SK-N-MC (cell line): ENCODE results near the gene MAPK12.

Source experiments
- DNase-seq: peaks from one replicate; pipeline ENCODE4 v3.0.0-alpha.2; 2011; ENCODE audit warnings: low read depth, low spot score
- H3K27ac ChIP-seq: fragments of 200-600 bp; sonication (generic); 2 replicates; pipeline ENCODE4 v1.5.1; 2016; ENCODE audit warnings: mixed run types
- H3K36me3 ChIP-seq: fragments of 200-600 bp; sonication (generic); 2 replicates; pipeline ENCODE4 v1.6.1; 2017; ENCODE audit warnings: antibody characterized with exemption, low read length, mixed read lengths; ENCODE audit not compliant: insufficient read depth
- H3K4me3 ChIP-seq: fragments of 200-600 bp; sonication (generic); 2 replicates; pipeline ENCODE4 v1.5.1; 2016
- H3K9ac ChIP-seq: fragments of 200-600 bp; sonication (generic); 2 replicates; pipeline ENCODE4 v1.8.0; 2017; ENCODE audit warnings: mixed run types, mixed read lengths; ENCODE audit not compliant: insufficient read length
- H3K9me3 ChIP-seq: fragments of 200-600 bp; sonication (generic); 2 replicates; pipeline ENCODE4 v1.6.1; 2017; ENCODE audit warnings: low read depth, mild to moderate bottlenecking, antibody characterized with exemption, low read length, moderate library complexity, mixed read lengths
- EZH2 ChIP-seq: fragments of 200-600 bp; sonication (generic); IDR thresholded peaks from one replicate; pipeline ENCODE4 v1.6.1; 2017; ENCODE audit warnings: antibody characterized with exemption
- FOXP2 ChIP-seq: optimal IDR thresholded peaks from 2 replicates; pipeline ENCODE3; 2011; ENCODE audit warnings: mild to moderate bottlenecking, moderate library complexity; ENCODE audit not compliant: insufficient read depth; ENCODE audit errors: extremely low read length, control extremely low read depth
- POLR2AphosphoS5 ChIP-seq: IDR thresholded peaks from 2 replicates; pipeline ENCODE4 v1.6.1; 2012; ENCODE audit warnings: mild to moderate bottlenecking, low read depth, low read length, borderline replicate concordance

The MAPK12 gene

DNA sequence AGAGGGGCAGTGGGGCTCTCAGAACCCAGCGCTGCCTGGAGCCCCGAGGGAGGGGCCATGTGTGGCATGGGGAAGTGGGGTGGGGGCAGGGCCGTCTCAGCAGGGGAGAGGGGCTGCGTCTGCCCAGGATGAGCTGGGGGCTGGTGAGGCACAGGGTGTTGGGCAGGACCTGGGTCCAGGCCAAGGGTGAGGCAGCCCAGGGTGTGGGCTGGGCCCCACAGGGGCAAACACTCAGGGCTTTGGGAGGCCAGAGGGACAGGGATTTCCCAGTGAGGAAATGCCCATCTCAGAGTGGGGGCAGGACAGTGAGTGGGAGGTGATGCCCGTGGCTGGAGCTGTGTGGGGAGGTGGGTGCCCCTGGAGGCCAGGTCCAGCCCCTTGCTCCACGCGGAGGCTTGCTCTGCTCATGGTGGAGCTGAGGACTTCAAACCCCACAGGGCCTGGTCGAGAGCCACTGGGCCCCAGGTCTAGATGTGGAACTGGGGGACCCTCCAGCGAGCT, 40.6 kb upstream of the MAPK12 start:
- Histone ChIP-seq H3K4me3 (no peak overlapping the region), H3K9me3 (no peaks in the 10 kb centered on the region), H3K27ac (no peak overlapping the region), H3K36me3 (no peaks in the 10 kb centered on the region), H3K9ac (no peak overlapping the region)
- DNase-seq: no peak
- no peak for TF ChIP-seq EZH2
- TF ChIP-seq FOXP2: no peak
- TF ChIP-seq POLR2AphosphoS5: no peak

DNA sequence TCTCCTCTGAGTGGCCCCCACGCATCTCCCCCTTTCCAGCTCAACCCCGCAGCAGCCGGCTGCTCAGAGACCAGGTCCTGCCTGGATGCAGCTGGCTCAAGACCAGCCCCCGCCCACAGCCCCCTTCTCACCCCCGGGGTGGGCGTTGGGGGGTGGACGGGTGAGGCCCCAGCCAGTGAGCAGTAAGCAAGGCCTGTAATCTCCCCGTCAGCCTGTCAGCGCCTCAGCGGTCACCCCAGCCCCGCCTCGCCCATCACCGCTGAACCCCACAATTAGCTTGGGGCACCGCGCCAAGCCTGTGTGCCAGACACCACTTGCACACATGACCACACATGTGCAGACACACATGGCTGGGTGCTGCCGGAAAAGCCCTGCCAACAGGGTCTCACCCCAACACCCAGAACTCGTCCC, 40.1 kb upstream of the MAPK12 start:
- Histone ChIP-seq H3K9me3 (no peaks in the 10 kb centered on the region), H3K9ac (no peak overlapping the region), H3K27ac (no peak overlapping the region), H3K4me3 (no peak overlapping the region), H3K36me3 (no peaks in the 10 kb centered on the region)
- TF ChIP-seq EZH2: no peak
- no peak for TF ChIP-seq FOXP2
- TF ChIP-seq POLR2AphosphoS5: no peak
- no peak for DNase-seq

DNA sequence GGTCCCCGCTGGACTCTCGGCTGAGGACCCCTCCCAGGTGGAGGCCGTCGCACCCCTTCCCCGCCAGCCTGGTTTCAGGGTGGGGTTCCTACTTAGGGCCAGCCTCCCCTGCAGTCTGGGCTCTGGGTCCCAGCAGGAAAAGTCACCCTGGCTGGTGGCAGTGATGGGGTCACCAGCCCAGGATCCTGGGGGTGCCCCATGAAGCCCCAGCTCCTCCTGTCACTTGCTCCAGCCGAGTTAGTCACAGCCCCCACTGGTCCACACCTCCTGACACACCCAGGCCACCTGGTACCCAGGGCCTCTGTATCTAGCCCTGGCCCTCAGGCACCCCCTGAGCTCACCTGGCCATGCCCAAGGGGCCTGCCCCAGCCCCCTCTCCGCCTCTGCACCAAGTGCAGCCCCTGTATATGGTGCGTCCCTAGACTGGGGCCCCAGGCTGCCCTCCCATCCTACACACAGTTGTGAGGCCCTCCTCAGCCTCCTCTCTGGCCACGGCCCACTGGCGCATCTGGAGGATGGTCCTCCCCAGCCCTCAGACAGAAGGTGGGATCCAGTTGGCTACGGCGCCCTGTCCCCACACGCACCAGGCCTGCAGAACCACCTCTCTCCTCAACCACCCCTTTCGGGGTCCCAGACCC, 39.3 kb upstream of the MAPK12 start:
- H3K4me3 ChIP-seq: no peak overlapping the region
- no peaks in the 10 kb centered on the region for H3K9me3 ChIP-seq
- no peak overlapping the region for H3K27ac ChIP-seq
- no peak for TF ChIP-seq FOXP2
- DNase-seq: no peak
- no peaks in the 10 kb centered on the region for H3K36me3 ChIP-seq
- H3K9ac ChIP-seq: no peak overlapping the region

DNA sequence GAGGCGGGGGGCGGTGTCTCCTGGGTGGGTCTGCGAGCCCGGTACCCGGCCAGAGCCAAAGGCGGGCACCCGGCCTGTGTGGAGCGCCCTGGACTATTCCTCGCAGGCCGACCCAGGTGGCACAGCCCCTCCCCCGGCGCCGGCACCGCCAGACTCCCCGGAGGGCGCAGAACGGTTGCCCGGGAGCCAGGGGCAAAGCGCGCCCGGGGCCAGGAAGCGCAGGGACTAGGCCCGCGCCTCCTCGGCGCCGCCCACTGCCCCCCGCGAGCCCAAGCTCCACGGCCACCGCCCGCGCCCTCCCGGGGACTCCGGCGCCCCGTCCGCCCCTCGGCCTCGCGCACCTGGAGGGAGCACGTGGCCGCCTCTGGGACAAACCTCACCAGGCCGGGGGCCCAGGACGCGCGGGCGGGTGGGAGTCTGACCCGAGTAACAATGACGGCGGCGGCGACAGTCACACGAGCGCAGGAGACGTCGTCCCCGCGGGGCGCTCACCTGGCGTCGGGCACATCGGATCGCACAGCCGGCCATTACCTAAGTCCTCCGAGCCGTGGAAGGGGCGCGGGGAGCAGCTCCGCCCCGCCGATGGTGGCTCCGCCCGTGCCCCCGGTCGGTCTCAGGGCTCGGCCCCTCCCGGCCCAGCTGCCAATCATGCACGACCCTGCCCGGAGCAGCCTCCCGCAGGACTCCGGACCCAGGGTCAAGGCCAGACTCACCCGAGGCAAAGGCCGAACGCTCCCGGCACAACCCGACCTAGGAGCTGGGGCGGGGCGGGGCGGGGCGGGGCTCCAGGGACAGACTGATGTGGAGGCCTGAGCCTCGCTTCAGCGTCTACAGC, 38.5 kb upstream of the MAPK12 start:
- Histone ChIP-seq H3K9me3 (no peaks in the 10 kb centered on the region), H3K9ac (no peak overlapping the region), H3K4me3 (peak overlapping the region; percentile 74), H3K27ac (no peak overlapping the region), H3K36me3 (no peaks in the 10 kb centered on the region)
- no peak for TF ChIP-seq POLR2AphosphoS5
- no peak for TF ChIP-seq FOXP2
- TF ChIP-seq EZH2: no peak
- no peak for DNase-seq

DNA sequence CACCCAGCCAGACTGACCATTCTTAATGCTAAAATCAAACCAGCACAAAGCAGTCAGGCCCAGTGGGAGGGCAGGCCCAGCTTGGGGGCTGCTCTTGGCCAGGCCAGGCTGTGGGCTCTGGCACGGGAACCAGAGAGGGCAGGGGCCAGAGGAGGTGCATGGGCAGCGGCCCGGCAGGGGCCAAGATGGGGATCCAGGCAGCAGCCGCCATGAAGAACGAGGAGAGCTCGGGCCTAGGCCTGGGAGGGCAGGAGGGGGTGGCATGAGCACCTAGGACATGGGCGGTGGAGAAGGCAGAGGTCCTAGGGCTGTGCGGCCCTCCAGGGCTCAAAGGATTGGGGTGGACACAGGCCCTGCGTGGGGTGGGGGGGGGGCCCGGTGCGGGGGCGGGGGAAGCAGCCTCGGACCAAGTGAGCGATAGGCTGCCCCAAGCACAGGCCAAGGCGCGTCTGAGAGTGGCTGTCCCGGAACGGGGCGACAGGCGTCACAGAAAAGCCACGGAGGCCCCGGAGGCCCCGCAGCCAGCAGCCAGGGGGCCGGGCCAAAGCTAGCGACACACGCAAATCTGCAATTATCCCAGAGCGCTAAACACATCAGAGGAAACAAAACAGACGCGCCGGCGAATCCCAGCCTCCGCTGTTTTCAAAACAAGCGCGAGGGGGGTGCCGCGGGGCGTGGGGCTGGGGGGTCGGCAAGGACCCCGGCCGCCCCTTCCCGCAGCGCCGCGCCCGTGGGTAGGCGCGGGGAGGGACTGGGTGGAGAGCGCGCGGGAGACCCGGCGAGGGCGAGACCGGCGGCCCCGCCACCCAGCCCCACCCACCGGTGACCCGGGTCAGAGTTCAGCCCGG, 37.7 kb upstream of the MAPK12 start:
- no peaks in the 10 kb centered on the region for H3K9me3 ChIP-seq
- H3K27ac ChIP-seq: no peak overlapping the region; the same call in 1 of the 2 replicates
- DNase-seq: no peak
- H3K4me3 ChIP-seq: peak overlapping the region; percentile 74
- H3K36me3 ChIP-seq: no peaks in the 10 kb centered on the region
- H3K9ac ChIP-seq: no peak overlapping the region
- no peak for TF ChIP-seq POLR2AphosphoS5
- peak; percentile 72 for TF ChIP-seq FOXP2

DNA sequence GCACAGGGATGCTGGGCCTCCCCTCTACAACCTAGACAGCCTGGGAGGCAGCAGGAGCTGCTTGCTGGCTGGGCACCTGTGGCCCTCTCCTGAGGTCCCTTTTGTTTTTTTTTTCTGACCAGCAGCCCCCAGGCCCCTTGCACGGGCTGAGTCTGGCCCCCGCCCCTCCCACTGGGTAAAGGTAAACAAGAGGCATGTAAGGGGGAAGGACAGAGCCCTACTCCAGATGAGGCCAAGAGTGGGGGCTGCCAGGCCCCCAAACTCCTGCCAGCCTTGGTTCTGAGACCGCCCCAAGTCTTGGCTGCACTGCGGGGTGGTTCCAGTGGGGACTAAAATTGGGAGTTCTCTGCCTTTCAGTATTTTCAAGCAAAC, 36.8 kb upstream of the MAPK12 start:
- no peak for DNase-seq
- H3K9ac ChIP-seq: no peak overlapping the region
- H3K9me3 ChIP-seq: no peaks in the 10 kb centered on the region
- TF ChIP-seq FOXP2: no peak
- no peak for TF ChIP-seq EZH2
- TF ChIP-seq POLR2AphosphoS5: no peak
- H3K27ac ChIP-seq: no peak overlapping the region; the same call in 1 of the 2 replicates
- H3K36me3 ChIP-seq: no peaks in the 10 kb centered on the region
- no peak overlapping the region for H3K4me3 ChIP-seq

DNA sequence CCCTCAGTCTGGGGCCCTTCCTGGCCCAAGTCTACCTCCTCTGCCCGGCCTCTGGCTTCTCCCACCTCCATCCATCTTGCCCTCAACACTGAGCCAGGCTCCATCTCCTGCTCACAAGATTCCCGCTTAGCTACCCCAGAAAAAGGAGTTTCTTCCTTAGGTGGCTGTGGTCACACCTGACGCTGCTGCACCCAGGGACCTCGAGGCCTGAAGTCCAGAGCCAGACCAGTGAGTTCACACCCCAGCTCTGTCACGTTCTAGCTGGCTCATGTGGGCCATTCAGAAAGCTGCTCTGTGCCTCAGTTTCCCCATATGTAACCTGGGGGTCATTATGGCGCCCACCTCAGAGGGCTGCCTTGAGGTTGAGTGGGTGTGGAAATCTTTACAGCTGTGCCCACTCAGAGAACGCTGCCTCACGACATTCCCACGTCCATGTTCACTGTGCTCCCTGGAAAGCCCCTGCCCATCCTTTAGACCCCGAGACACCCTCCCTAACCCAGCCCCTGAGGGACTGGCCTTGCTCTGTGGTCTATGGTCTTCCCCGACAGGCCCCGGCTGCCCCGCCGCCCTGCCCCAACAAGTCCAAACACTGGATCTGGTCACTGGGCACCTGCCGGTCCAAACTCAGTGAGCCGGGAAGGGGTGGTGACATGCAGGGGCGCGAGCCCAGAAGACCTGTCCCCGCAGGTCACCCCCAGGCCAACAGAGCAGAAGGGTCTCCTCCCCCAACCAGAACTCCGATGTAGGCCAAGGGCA, 36.2 kb upstream of the MAPK12 start:
- no peaks in the 10 kb centered on the region for H3K9me3 ChIP-seq
- DNase-seq: no peak
- no peak overlapping the region; the same call in 1 of the 2 replicates for H3K27ac ChIP-seq
- TF ChIP-seq EZH2: no peak
- TF ChIP-seq POLR2AphosphoS5: no peak
- no peak for TF ChIP-seq FOXP2
- H3K36me3 ChIP-seq: no peaks in the 10 kb centered on the region
- no peak overlapping the region for H3K4me3 ChIP-seq
- no peak overlapping the region for H3K9ac ChIP-seq
